Common myeloid progenitor, CD34-positive (primary cell): ENCODE measurements around the gene IRS1.
A peak's percentile ranks its signal among the peaks of the same experiment; 100 is the strongest.

ENCODE experiments used
- CTCF ChIA-PET: fragments of 350-600 bp; sonication (Branson Sonifier 250); formaldehyde crosslinking; loops from one replicate; lab custom pipeline; 2021; ENCODE audit warnings: antibody characterized with exemption; lab: Charles Lee
- POLR2A ChIA-PET: fragments of 350-600 bp; sonication (Branson Sonifier 250); formaldehyde crosslinking; loops from one replicate; lab custom pipeline; 2021; ENCODE audit warnings: antibody characterized with exemption; lab: Charles Lee
- DNase-seq, 3 donors: peaks; one replicate each; pipeline versions ENCODE4 v3.0.0 to v3.0.0-alpha.2; 2013
- H3K27ac ChIP-seq, 2 experiments: 1 replicate in 1 of 2; 2 replicates in 1 of 2; pipeline ENCODE4 v1.7.0; 2013; ENCODE audit warnings: inconsistent platforms in 2 of 2, low read length in 2 of 2, mild to moderate bottlenecking in 2 of 2, low read depth in 1 of 2, moderate library complexity in 1 of 2; ENCODE audit not compliant: severe bottlenecking in 2 of 2, insufficient read depth in 1 of 2, poor library complexity in 1 of 2
- H3K27me3 ChIP-seq, 5 experiments: replicated peaks in 2 of 5; 1 replicate in 3 of 5; 2 replicates in 2 of 5; pipeline versions ENCODE4 v1.6.1 to v1.7.0; 2013; ENCODE audit warnings: low read length in 4 of 5, mild to moderate bottlenecking in 2 of 5, moderate library complexity in 2 of 5, inconsistent platforms in 1 of 5; ENCODE audit not compliant: insufficient read depth in 5 of 5, control insufficient read depth in 4 of 5
- H3K36me3 ChIP-seq, 4 experiments: 1 replicate in 2 of 4; 2 replicates in 2 of 4; pipeline versions ENCODE4 v1.6.1 to v1.7.0; 2013; ENCODE audit warnings: low read length in 3 of 4, control low read depth in 1 of 4, mild to moderate bottlenecking in 1 of 4; ENCODE audit not compliant: control insufficient read depth in 4 of 4, insufficient read depth in 4 of 4
- H3K4me1 ChIP-seq, 4 experiments: 1 replicate in 3 of 4; 2 replicates in 1 of 4; pipeline versions ENCODE4 v1.6.1 to v1.7.1; 2013; ENCODE audit warnings: low read length in 3 of 4, mild to moderate bottlenecking in 3 of 4, control low read depth in 1 of 4, inconsistent platforms in 1 of 4, moderate library complexity in 1 of 4; ENCODE audit not compliant: control insufficient read depth in 4 of 4, insufficient read depth in 4 of 4; ENCODE audit errors: control extremely low read depth in 1 of 4
- H3K4me3 ChIP-seq, 7 experiments: 1 replicate in 4 of 7; 2 replicates in 3 of 7; pipeline versions ENCODE4 v1.5.1 to v1.7.0; 2013; ENCODE audit warnings: mild to moderate bottlenecking in 7 of 7, low read length in 6 of 7, moderate library complexity in 6 of 7, inconsistent platforms in 2 of 7, low read depth in 2 of 7, control low read depth in 1 of 7; ENCODE audit not compliant: insufficient read depth in 4 of 7, control insufficient read depth in 1 of 7; ENCODE audit errors: extremely low read depth in 1 of 7
- H3K9me3 ChIP-seq, 5 experiments: 1 replicate in 4 of 5; 2 replicates in 1 of 5; pipeline versions ENCODE4 v1.6.1 to v1.7.1; 2013; ENCODE audit warnings: low read length in 4 of 5, mild to moderate bottlenecking in 2 of 5, inconsistent platforms in 1 of 5, low read depth in 1 of 5, moderate library complexity in 1 of 5; ENCODE audit not compliant: control insufficient read depth in 4 of 5, insufficient read depth in 2 of 5; ENCODE audit errors: control extremely low read depth in 1 of 5
- WGBS: methylation state at CpG from one replicate; pipeline ENCODE4 v1.1.5; 2013; ENCODE audit not compliant: insufficient coverage; 5-methylcytosine and 5-hydroxymethylcytosine counted together

IRS1 gene

GRCh38 chr2:226687641-226688253 lies 111.9 kb downstream of the IRS1 start:
- Histone ChIP-seq H3K27me3 (peaks cover 4 to 62% (median 30%) of the 10 kb centered on the region in 5 experiments), H3K9me3 (no peaks in the 10 kb centered on the region), H3K4me3 (no peak overlapping the region), H3K27ac (no peak overlapping the region), H3K4me1 (peaks cover 1 to 13% (median 3%) of the 10 kb centered on the region in 4 experiments), H3K36me3 (no peaks in the 10 kb centered on the region)
- DNase-seq = no peak
- ChIA-PET CTCF (no interaction called here), POLR2A (no interaction called here)
- no CpG with 5 or more reads among the region's 2 CpGs for WGBS

DNA sequence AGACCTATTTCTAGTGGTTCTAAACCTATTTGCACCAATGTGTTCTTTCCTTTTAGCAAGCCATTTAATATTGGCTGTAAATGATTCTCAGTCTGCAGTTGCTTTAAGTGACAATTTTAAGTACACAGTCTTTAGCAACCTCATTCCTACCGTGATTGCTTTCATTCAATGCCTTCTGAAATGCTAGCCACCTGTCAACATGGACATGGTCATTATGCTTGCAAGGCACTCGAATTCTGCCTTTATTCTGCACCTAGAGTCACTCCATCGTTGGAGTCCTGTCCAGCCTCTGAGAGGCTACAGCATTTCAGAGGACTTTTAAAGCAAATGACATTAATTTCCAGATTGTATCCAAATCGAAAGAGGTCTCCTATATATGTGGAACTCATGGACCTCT lies 115.1 kb downstream of the IRS1 start:
- Histone ChIP-seq H3K27ac (no peak overlapping the region), H3K4me3 (no peak overlapping the region), H3K36me3 (no peaks in the 10 kb centered on the region), H3K27me3 (peaks cover 0 to 64% (median 19%) of the 10 kb centered on the region in 5 experiments), H3K9me3 (peaks cover 0 to 5% (median 0%) of the 10 kb centered on the region in 5 experiments), H3K4me1 (no peaks in the 10 kb centered on the region)
- CTCF ChIA-PET = no interaction called here
- WGBS = 78% methylated on average over 4 of the region's 4 CpGs
- DNase-seq = no peak
- POLR2A ChIA-PET = no interaction called here

- no peaks in the 10 kb centered on the region for H3K4me1 ChIP-seq
- POLR2A ChIA-PET = no interaction called here
- WGBS = 88% methylated on average over 1 of the region's 1 CpG
- DNase-seq = peak in 1 of 3 donors; percentile 26
- H3K27me3 ChIP-seq = peaks cover 0 to 67% (median 19%) of the 10 kb centered on the region in 5 experiments
- H3K36me3 ChIP-seq = no peaks in the 10 kb centered on the region
- H3K4me3 ChIP-seq = no peak overlapping the region
- no peak overlapping the region for H3K27ac ChIP-seq
- H3K9me3 ChIP-seq = peaks cover 0 to 5% (median 0%) of the 10 kb centered on the region in 5 experiments
- CTCF ChIA-PET = no interaction called here
These were observed 115.6 kb downstream of the IRS1 start for GRCh38 chr2:226683944-226684562.

GRCh38 chr2:226683196-226683595 lies 116.4 kb downstream of the IRS1 start:
- Histone ChIP-seq H3K4me3 (no peak overlapping the region), H3K27me3 (peaks cover 0 to 71% (median 12%) of the 10 kb centered on the region in 5 experiments), H3K9me3 (peaks cover 0 to 5% (median 0%) of the 10 kb centered on the region in 5 experiments), H3K36me3 (no peaks in the 10 kb centered on the region), H3K4me1 (no peaks in the 10 kb centered on the region), H3K27ac (no peak overlapping the region)
- ChIA-PET CTCF (no interaction called here), POLR2A (no interaction called here)
- 93% methylated on average over 2 of the region's 2 CpGs for WGBS
- DNase-seq = no peak
